WTC11 (cell line): ENCODE measurements around the gene B4GALNT2. TPM values are rescaled to one million over a fixed set of nuclear protein-coding genes. Genes with fewer than 3 reads are reported as not detected.
A peak's percentile ranks its signal among the peaks of the same experiment; 100 is the strongest.

ENCODE experiments used
- EMX1 ChIP-seq: fragments of 250-450 bp; sonication (Bioruptor Pico); IDR thresholded peaks from 2 replicates; pipeline ENCODE4 v1.8.0; 2021; ENCODE audit warnings: mild to moderate bottlenecking
- FOXK1 ChIP-seq: sonication (generic); formaldehyde crosslinking; IDR thresholded peaks from 2 replicates; pipeline ENCODE4 v1.8.0; 2022; ENCODE audit warnings: mild to moderate bottlenecking, moderate library complexity, missing genetic modification reagents
- GABPB1 ChIP-seq: sonication (generic); formaldehyde crosslinking; IDR thresholded peaks from 2 replicates; pipeline ENCODE4 v1.8.1; 2023; ENCODE audit warnings: mild to moderate bottlenecking, missing genetic modification reagents
- JAZF1 ChIP-seq: fragments of 250-450 bp; sonication (Bioruptor Pico); IDR thresholded peaks from 2 replicates; pipeline ENCODE4 v1.9.0; 2021; ENCODE audit warnings: moderate library complexity, mild to moderate bottlenecking, inconsistent platforms
- NR2C2 ChIP-seq: sonication (generic); formaldehyde crosslinking; IDR thresholded peaks from 2 replicates; pipeline ENCODE4 v1.8.0; 2022; ENCODE audit warnings: mild to moderate bottlenecking, missing genetic modification reagents
- RELA ChIP-seq: sonication (generic); formaldehyde crosslinking; IDR thresholded peaks from 2 replicates; pipeline ENCODE4 v1.8.1; 2022; ENCODE audit warnings: missing genetic modification reagents, mild to moderate bottlenecking, borderline replicate concordance
- SMAD3 ChIP-seq: sonication (generic); formaldehyde crosslinking; IDR thresholded peaks from 2 replicates; pipeline ENCODE4 v1.8.0; 2022; ENCODE audit warnings: missing genetic modification reagents, mild to moderate bottlenecking, borderline replicate concordance
- TCF7 ChIP-seq: sonication (generic); formaldehyde crosslinking; IDR thresholded peaks from 2 replicates; pipeline ENCODE4 v1.8.0; 2022; ENCODE audit warnings: mild to moderate bottlenecking, low read depth, missing genetic modification reagents, moderate library complexity
- total RNA-seq: library from RNA; stranded (reverse); gene quantifications from 3 replicates; pipeline ENCODE4 v1.2.3, GENCODE V29; 2021
- TF ChIP-seq, protein P1 (sequence below): sonication (generic); formaldehyde crosslinking; IDR thresholded peaks from 2 replicates; pipeline ENCODE4 v1.8.0; 2023; ENCODE audit warnings: missing genetic modification reagents, mild to moderate bottlenecking, borderline replicate concordance
- TF ChIP-seq, protein P2 (sequence below): sonication (generic); formaldehyde crosslinking; IDR thresholded peaks from 2 replicates; pipeline ENCODE4 v1.8.1; 2023; ENCODE audit warnings: mild to moderate bottlenecking, missing genetic modification reagents, moderate library complexity
- TF ChIP-seq, protein P3 (sequence below): sonication (generic); formaldehyde crosslinking; IDR thresholded peaks from 2 replicates; pipeline ENCODE4 v1.8.0; 2022; ENCODE audit warnings: mild to moderate bottlenecking, missing genetic modification reagents
- TF ChIP-seq, protein P4 (sequence below): sonication (generic); formaldehyde crosslinking; IDR thresholded peaks from 2 replicates; pipeline ENCODE4 v1.8.0; 2022; ENCODE audit warnings: mild to moderate bottlenecking, missing genetic modification reagents
- TF ChIP-seq, protein P5 (sequence below): fragments of 250-450 bp; sonication (Bioruptor Pico); IDR thresholded peaks from 2 replicates; pipeline ENCODE4 v1.9.0; 2021; ENCODE audit warnings: mild to moderate bottlenecking, borderline replicate concordance
- TF ChIP-seq, protein P6 (sequence below): sonication (generic); formaldehyde crosslinking; IDR thresholded peaks from 2 replicates; pipeline ENCODE4 v1.8.1; 2023; ENCODE audit warnings: mild to moderate bottlenecking, missing genetic modification reagents
- TF ChIP-seq, protein P7 (sequence below): fragments of 250-450 bp; sonication (Bioruptor Pico); IDR thresholded peaks from 2 replicates; pipeline ENCODE4 v1.8.0; 2021; ENCODE audit warnings: mild to moderate bottlenecking
- TF ChIP-seq, protein P8 (sequence below): sonication (generic); formaldehyde crosslinking; IDR thresholded peaks from 2 replicates; pipeline ENCODE4 v1.8.1; 2023; ENCODE audit warnings: mild to moderate bottlenecking, moderate library complexity, missing genetic modification reagents
- TF ChIP-seq, protein P9 (sequence below): sonication (generic); formaldehyde crosslinking; IDR thresholded peaks from 2 replicates; pipeline ENCODE4 v1.8.1; 2022; ENCODE audit warnings: missing genetic modification reagents, borderline replicate concordance

Gene B4GALNT2
- total RNA-seq, 1 experiment from 2014 or later = 0.04 TPM

DNA sequence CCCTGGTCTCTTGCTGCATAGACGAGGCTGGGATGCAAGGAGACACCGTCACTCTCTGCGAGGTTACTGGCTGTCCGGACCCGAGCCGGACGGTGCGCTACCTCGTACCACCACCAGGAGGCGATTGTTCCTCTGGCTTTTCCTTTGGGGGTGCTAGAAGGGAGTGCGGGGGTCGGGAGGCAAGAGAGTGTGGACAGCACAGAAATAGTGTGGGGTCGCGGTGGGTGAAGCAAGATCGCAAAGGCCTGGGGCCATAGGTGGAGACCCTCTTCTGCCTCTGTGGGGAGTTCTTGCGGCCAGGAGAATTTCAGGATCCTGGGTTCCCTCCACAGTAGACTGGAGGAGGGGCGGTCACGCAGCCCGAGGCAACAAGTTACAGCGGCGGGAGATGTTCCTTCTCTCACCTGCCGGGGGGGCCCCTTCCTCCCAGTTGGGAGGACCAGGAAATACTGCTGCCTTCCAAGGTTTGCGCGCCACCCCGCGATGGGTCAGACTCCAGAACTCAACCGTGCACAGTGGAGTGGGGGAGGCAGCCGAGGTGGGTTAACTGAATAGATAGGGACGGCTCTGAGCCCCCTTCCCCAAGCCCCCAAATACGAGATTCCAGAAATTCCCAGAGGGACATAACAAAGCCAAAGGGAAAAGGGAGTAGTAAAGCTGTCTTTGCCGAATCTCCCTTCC, 91.1 kb downstream of the B4GALNT2 start (continued):
- TF ChIP-seq, protein P1, sequence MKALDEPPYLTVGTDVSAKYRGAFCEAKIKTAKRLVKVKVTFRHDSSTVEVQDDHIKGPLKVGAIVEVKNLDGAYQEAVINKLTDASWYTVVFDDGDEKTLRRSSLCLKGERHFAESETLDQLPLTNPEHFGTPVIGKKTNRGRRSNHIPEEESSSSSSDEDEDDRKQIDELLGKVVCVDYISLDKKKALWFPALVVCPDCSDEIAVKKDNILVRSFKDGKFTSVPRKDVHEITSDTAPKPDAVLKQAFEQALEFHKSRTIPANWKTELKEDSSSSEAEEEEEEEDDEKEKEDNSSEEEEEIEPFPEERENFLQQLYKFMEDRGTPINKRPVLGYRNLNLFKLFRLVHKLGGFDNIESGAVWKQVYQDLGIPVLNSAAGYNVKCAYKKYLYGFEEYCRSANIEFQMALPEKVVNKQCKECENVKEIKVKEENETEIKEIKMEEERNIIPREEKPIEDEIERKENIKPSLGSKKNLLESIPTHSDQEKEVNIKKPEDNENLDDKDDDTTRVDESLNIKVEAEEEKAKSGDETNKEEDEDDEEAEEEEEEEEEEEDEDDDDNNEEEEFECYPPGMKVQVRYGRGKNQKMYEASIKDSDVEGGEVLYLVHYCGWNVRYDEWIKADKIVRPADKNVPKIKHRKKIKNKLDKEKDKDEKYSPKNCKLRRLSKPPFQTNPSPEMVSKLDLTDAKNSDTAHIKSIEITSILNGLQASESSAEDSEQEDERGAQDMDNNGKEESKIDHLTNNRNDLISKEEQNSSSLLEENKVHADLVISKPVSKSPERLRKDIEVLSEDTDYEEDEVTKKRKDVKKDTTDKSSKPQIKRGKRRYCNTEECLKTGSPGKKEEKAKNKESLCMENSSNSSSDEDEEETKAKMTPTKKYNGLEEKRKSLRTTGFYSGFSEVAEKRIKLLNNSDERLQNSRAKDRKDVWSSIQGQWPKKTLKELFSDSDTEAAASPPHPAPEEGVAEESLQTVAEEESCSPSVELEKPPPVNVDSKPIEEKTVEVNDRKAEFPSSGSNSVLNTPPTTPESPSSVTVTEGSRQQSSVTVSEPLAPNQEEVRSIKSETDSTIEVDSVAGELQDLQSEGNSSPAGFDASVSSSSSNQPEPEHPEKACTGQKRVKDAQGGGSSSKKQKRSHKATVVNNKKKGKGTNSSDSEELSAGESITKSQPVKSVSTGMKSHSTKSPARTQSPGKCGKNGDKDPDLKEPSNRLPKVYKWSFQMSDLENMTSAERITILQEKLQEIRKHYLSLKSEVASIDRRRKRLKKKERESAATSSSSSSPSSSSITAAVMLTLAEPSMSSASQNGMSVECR (CRISPR knock-in tag) = no peak
- TF ChIP-seq, protein P2, sequence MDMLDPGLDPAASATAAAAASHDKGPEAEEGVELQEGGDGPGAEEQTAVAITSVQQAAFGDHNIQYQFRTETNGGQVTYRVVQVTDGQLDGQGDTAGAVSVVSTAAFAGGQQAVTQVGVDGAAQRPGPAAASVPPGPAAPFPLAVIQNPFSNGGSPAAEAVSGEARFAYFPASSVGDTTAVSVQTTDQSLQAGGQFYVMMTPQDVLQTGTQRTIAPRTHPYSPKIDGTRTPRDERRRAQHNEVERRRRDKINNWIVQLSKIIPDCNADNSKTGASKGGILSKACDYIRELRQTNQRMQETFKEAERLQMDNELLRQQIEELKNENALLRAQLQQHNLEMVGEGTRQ (CRISPR knock-in tag) = no peak
- TF ChIP-seq GABPB1 (no peak), NR2C2 (CRISPR knock-in tag) (no peak), SMAD3 (CRISPR knock-in tag) (no peak), EMX1 (CRISPR knock-in tag) (no peak), RELA (CRISPR knock-in tag) (no peak), TCF7 (0 out of 2 replicates have a peak, but pooled peaks have one; percentile 20), JAZF1 (no peak), FOXK1 (CRISPR knock-in tag) (no peak)
- TF ChIP-seq, protein P3, sequence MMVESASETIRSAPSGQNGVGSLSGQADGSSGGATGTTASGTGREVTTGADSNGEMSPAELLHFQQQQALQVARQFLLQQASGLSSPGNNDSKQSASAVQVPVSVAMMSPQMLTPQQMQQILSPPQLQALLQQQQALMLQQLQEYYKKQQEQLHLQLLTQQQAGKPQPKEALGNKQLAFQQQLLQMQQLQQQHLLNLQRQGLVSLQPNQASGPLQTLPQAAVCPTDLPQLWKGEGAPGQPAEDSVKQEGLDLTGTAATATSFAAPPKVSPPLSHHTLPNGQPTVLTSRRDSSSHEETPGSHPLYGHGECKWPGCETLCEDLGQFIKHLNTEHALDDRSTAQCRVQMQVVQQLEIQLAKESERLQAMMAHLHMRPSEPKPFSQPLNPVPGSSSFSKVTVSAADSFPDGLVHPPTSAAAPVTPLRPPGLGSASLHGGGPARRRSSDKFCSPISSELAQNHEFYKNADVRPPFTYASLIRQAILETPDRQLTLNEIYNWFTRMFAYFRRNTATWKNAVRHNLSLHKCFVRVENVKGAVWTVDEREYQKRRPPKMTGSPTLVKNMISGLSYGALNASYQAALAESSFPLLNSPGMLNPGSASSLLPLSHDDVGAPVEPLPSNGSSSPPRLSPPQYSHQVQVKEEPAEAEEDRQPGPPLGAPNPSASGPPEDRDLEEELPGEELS (CRISPR knock-in tag) = no peak
- TF ChIP-seq, protein P4, sequence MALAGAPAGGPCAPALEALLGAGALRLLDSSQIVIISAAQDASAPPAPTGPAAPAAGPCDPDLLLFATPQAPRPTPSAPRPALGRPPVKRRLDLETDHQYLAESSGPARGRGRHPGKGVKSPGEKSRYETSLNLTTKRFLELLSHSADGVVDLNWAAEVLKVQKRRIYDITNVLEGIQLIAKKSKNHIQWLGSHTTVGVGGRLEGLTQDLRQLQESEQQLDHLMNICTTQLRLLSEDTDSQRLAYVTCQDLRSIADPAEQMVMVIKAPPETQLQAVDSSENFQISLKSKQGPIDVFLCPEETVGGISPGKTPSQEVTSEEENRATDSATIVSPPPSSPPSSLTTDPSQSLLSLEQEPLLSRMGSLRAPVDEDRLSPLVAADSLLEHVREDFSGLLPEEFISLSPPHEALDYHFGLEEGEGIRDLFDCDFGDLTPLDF (CRISPR knock-in tag) = no peak
- TF ChIP-seq, protein P5, sequence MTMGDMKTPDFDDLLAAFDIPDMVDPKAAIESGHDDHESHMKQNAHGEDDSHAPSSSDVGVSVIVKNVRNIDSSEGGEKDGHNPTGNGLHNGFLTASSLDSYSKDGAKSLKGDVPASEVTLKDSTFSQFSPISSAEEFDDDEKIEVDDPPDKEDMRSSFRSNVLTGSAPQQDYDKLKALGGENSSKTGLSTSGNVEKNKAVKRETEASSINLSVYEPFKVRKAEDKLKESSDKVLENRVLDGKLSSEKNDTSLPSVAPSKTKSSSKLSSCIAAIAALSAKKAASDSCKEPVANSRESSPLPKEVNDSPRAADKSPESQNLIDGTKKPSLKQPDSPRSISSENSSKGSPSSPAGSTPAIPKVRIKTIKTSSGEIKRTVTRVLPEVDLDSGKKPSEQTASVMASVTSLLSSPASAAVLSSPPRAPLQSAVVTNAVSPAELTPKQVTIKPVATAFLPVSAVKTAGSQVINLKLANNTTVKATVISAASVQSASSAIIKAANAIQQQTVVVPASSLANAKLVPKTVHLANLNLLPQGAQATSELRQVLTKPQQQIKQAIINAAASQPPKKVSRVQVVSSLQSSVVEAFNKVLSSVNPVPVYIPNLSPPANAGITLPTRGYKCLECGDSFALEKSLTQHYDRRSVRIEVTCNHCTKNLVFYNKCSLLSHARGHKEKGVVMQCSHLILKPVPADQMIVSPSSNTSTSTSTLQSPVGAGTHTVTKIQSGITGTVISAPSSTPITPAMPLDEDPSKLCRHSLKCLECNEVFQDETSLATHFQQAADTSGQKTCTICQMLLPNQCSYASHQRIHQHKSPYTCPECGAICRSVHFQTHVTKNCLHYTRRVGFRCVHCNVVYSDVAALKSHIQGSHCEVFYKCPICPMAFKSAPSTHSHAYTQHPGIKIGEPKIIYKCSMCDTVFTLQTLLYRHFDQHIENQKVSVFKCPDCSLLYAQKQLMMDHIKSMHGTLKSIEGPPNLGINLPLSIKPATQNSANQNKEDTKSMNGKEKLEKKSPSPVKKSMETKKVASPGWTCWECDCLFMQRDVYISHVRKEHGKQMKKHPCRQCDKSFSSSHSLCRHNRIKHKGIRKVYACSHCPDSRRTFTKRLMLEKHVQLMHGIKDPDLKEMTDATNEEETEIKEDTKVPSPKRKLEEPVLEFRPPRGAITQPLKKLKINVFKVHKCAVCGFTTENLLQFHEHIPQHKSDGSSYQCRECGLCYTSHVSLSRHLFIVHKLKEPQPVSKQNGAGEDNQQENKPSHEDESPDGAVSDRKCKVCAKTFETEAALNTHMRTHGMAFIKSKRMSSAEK (CRISPR knock-in tag) = no peak
- TF ChIP-seq, protein P6, sequence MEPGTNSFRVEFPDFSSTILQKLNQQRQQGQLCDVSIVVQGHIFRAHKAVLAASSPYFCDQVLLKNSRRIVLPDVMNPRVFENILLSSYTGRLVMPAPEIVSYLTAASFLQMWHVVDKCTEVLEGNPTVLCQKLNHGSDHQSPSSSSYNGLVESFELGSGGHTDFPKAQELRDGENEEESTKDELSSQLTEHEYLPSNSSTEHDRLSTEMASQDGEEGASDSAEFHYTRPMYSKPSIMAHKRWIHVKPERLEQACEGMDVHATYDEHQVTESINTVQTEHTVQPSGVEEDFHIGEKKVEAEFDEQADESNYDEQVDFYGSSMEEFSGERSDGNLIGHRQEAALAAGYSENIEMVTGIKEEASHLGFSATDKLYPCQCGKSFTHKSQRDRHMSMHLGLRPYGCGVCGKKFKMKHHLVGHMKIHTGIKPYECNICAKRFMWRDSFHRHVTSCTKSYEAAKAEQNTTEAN (CRISPR knock-in tag) = peak; percentile 28; the same call in 1 of the 2 replicates
- TF ChIP-seq, protein P7, sequence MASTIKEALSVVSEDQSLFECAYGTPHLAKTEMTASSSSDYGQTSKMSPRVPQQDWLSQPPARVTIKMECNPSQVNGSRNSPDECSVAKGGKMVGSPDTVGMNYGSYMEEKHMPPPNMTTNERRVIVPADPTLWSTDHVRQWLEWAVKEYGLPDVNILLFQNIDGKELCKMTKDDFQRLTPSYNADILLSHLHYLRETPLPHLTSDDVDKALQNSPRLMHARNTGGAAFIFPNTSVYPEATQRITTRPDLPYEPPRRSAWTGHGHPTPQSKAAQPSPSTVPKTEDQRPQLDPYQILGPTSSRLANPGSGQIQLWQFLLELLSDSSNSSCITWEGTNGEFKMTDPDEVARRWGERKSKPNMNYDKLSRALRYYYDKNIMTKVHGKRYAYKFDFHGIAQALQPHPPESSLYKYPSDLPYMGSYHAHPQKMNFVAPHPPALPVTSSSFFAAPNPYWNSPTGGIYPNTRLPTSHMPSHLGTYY (CRISPR knock-in tag) = no peak
- TF ChIP-seq, protein P8, sequence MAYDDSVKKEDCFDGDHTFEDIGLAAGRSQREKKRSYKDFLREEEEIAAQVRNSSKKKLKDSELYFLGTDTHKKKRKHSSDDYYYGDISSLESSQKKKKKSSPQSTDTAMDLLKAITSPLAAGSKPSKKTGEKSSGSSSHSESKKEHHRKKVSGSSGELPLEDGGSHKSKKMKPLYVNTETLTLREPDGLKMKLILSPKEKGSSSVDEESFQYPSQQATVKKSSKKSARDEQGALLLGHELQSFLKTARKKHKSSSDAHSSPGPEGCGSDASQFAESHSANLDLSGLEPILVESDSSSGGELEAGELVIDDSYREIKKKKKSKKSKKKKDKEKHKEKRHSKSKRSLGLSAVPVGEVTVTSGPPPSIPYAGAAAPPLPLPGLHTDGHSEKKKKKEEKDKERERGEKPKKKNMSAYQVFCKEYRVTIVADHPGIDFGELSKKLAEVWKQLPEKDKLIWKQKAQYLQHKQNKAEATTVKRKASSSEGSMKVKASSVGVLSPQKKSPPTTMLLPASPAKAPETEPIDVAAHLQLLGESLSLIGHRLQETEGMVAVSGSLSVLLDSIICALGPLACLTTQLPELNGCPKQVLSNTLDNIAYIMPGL (CRISPR knock-in tag) = peak; percentile 29; the same call in 1 of the 2 replicates
- TF ChIP-seq, protein P9, sequence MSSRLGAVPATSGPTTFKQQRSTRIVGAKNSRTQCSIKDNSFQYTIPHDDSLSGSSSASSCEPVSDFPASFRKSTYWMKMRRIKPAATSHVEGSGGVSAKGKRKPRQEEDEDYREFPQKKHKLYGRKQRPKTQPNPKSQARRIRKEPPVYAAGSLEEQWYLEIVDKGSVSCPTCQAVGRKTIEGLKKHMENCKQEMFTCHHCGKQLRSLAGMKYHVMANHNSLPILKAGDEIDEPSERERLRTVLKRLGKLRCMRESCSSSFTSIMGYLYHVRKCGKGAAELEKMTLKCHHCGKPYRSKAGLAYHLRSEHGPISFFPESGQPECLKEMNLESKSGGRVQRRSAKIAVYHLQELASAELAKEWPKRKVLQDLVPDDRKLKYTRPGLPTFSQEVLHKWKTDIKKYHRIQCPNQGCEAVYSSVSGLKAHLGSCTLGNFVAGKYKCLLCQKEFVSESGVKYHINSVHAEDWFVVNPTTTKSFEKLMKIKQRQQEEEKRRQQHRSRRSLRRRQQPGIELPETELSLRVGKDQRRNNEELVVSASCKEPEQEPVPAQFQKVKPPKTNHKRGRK (CRISPR knock-in tag) = no peak
- TF ChIP-seq, all 79 proteins: peak for 4
